HG02884 (cell line): Measurements from ENCODE around the gene MYL5.
"Not testable (repeated sequence)": the region's sequence is repeated elsewhere in the genome, so short reads cannot be mapped to it uniquely, and the experiment has no call there.

Source experiments
- ATAC-seq: cut with Tn5 transposase; IDR thresholded peaks from one replicate; pipeline ENCODE4 v1.9.1; 2021; ENCODE audit warnings: mild to moderate bottlenecking, moderate library complexity; ENCODE audit not compliant: unreplicated experiment

MYL5 gene

DNA sequence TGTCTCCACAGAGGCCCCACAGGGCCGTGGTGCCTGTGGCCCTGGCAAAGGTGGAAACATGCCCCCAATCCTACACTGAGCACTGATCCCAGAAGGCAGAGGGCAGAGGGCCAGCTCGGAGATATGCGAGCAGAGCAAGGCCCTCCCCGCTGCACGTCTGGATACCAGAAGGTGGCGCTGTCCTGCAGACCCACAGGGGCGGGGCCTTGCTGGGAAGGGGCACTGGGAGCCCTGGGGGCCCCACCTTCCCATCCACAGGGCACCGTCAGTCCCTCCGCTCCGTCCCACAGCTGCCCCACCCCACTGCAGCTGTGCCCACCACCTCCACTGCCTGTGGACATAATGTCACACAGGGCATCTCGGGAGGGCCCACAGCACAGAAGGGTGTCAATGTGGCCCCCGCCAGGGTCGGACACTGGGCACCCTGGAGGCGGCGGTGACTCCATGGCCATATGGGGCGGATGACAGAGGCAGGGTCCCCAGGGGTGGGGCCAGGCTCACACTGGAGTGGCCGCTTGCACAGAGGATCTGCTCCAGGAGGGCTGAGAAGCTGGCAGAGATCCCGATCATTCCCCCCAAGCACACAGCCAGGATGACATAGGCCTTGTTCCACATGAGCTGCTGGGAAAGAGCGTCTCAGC lies 9.8 kb downstream of the MYL5 start:
- no peak for ATAC-seq

DNA sequence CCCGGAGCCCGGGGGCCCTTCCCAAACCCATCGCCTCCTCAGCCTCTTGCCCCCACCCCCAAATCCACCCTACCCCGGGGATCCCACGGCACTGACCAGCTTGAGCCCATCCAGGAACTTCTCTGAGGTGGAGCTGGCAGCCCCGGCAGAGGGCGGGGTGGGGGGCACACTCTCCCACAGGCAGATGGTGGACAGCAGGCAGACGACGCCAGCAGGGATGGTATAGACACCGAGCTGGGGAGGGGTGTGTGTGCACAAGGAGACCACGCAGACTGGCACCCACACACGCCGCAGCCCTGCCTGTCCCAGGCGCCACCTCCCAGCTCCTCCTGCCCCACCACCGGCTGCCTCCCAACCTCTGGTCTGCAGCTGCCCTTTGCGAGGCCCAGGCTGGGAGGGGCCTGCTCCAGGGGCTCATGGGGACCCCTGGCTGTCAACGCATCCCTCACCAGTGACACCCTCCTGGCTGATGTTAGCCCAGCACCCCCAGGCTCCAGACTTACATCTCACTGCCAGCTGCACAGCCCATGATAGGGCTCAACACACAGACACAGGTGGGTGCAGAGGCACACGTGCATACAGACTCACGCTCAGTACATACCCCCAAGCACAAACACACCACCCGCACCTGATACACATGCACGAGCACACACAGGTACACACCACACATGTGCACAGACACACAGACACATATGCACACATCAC lies 10.4 kb downstream of the MYL5 start:
- ATAC-seq = no peak

DNA sequence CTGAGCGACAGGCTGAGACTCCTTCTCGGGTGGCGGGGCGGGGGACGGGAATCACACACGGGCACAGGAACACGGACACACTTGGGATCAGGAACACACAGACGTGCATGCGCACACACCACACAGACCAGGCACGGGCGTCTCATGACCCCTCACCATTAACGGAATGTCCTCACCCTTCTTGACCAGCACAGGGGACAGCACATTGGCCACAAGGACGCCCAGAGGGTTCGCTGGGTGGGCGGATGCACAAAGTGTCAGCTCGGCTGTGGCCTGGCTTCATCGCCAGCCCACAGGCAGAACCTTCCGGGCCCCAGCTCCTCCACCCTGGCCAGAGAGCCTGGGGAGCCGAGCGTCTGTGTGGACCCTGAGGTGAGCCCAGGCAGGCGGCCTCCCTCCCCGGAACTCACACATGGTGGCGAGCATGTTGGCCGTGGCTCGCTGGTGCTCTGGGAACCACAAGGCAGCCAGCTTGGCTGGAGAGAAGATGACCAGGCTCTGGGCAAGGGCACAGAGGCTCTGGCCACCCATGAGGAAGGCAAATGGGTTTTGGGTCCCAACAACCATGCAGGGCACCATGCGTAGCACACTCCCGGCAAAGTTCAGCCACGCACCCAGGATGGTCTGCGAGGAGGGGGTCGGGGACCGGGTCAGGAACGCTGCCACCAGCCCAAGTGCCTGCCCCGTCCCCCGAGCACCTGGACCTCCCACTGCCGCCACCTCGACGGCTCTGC lies 11.5 kb downstream of the MYL5 start:
- no peak for ATAC-seq

DNA sequence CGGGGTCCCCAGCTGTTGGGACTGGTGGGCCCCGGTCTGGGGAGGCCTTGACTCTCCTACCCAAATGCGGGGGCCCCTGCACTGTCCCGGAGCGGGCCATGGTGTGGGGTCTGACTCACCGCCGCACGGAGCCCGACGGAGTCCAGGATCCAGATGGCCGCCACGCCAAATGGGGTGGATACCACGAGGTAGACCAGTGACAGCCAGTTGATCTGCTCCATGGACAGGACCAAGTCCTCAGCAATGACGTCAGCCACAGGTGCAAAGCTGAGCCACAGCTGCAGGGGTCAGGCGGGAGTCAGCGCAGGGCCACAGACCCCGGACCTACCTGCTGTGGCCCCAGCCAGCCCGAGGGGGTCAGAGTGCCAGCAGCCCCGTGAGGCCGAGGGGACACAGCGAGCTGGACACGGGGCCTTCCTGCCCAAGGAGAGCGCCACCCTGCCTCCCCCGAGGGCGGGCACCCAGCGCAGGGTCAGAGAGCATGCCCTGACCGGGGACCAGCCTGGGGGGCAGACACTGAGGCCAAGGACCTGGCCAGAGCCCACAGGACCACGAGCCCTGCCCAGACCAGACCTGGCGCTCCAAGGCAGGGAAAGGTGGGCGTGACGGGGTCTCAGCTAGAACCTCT lies 12.2 kb downstream of the MYL5 start:
- ATAC-seq = no peak

DNA sequence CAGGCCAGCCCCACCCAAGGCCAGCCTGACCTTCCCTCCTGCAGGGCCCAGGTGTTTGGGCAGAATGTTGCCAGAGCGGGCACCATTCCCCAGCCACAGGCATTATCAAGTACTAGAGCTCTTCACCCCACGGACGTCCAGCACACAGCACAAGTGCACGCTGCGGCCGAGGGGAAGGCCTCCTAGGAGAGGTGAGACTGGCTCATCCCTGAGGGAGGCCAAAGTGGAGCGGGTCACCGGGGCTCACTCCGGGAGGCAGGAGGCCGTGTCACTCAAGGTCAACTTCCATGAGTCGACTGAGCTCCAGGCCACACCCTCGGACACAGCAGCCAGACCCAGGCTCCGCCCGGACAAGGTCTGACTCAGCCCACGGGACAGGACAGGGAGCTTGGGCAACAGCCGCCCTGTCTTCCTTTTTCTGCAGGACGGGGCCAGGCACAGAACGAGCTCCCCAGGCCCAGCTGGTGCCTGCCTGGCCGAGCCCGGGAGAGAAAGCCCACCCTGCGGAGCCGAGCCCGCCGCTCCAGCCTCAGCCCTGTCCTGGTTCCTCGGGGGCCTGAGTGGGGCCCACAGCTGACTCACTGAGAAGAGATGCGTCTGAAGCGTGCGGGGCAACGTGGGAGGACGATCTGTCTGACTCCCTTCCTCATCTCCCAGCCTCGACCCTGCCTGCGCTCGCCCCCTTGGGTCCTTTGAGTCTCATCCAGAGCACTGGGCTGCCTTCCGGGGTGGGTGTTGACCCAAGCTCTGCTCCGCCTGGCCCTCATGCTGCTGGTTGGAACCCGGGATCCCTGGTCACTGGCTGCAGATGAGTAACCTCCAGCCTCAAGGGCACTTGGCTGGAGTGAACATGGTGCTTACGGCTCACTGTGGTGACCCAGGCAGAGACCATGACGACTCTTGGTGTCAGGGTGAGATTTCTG lies 13.0 kb downstream of the MYL5 start:
- no peak for ATAC-seq

DNA sequence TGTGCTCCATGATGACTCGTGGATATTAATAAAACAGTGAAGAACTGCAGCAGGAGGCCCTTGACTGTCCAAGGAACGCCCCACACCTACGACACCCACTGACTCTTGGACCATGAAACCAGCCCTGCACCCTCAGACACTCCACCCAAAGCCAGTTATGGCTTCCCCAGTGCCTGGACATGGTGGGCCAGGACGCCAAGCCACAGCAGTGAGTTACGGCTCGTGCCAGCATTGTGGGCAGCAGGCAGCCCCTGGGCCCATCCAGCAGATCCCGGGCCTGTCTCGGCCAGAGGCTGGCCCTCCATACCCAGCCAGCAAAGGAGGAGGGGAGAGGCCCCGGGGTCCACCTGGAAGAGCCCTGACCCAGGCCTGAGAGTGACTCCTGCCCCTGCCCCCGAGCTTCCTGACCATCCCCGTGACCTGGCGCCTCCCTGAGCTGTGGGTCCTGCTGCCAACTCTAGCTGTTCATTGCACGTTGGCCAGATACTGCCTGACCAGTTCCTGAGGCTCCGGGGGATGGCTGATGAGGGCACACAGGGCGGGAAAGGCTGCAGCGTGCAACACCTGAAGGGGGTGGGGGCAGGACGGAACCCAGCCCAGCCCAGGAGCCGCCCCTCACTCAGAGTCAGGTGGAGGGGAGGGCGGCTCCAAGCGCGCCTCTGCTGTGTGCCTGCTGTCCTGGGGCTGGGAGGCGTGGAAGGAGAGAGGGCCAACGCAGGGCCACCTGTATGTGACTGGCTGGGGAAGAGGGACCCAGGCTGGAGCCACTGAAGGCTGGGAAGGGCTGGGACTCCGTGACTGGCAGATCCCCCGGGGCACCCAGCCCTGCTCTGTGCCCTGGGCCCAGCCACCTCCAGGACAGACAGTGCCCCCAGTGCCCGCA lies 13.9 kb downstream of the MYL5 start:
- no peak for ATAC-seq

DNA sequence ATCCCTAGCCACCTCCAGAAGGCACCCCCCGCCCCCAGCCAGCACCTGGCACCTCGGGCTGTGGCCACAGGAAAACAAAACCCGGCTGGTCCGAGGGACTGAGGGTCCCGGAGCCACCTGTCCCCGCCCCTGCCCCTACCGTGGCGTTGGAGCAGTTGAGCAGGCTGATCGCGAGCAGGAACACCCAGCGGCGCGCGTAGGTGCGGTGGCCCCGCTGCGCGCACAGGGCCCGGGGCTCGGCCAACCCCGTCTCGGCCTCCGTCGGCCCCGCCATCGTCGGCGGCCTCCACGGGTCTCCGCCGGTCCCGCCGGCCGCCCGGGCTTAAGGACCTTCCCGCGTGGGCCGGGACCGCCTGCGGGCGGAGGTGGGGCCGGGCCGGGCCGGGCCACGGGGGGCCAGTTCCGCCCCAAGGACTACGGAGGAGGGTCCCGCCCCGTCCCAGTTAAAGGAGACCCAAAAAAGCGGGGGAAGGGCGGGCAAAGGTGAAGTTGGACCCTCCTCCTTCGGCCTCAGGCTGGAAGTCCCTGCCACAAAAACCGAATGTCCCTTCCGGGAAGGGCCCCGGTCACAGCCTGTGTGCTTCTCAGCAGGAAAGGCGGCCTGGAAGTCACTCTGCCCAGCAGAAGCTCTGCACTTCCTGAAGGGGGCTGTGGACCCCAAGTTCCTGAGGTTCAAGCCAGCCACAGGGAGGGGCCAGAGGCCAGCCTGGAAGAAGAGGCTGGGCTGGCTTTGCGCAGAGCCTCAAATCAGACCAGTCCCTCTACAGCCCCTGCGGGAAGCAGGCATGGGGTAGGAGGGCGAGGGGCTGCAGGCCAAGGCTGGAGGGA lies 14.7 kb downstream of the MYL5 start, which contains the start of gene SLC49A3:
TSS of gene SLC49A3 (minus strand) at position 298 of the 828 bp plus-strand sequence. CDS start at position 274, 24 bp downstream.
- ATAC-seq = no peak

DNA sequence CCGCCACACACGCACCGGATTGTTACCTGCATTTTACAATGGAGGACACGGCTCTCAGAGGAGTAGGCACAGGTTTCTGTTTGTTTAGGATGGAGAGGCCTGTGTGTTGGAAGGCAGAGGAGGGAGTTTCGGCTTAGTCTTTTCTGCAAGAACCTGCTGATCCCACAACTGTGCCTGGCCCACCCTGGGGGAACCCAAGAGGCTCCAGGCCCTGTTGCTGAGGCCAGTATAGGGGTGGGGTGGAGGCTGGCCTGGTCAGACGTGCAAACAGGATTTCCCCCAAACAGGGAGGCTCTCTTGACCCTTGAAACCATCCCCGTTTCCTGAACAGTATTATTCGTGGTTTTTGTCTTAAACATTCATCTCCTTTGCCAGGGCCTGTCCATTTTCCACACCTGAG lies 15.4 kb downstream of the MYL5 start:
- no peak for ATAC-seq

DNA sequence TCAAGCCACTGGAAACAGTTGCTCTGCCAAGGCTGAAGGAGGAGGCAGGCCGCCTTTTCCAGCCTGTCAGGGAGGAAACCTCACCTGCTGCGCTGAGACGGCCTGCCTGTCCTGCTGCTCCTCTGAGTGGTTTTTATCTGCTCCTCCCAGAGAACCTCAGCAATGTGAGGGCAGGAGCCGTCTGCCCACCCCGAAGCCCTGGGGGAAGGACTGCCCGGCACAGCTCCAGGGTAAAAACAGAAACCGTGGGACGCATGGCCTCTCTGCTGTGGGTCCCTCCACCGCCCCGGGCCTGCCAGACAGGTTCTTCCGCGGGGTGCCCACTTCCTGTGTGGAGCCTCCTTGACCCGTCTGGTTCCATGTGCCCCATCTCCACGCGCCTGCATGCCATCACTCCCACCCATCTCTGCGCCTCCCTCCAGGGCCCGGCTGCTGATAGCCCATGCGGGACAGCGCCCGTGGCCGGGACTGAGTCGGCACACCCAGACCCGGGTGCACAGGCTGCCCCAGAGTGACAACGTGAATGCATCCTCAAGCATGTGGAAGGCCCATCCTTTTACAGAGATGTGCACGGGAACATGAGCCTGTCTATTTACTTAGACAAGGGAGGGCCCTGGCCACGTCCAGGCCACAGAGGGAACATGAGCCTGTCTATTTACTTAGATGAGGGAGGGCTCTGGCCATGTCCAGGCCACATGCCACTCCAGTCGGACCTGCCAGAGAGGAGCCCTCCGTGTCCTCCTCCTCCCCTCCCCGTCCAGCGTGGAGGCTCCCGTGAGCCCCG lies 18.6 kb downstream of the MYL5 start:
- ATAC-seq = no peak

DNA sequence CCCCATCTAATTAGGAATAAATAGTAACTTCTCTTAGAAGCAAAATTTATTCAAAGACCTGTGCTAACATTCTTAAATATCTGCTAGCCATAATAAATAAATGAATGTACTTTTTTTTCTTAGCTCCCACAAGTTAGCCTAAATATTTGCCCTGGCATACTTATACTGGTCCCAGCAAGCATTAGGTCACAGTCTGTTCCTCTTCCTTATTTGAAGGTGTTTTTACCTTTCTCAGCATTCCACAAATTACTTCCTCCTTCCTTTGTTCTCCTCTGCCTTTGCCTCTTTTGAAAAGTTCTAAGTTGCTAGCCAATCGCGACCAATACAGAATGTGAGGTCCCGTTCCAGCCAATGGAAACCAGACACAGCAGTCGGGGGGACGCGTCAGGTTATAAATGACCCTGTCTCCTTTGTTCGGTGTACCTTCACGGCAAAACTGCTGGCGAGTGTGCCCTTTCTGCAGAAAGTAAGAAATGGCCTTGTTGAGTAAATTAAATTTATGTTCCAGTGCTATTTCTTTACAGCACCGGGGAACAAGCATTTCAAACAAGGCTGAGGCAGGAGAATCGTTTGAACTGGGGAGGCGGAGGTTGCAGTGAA lies 20.1 kb downstream of the MYL5 start:
- ATAC-seq = not testable (repeated sequence)

DNA sequence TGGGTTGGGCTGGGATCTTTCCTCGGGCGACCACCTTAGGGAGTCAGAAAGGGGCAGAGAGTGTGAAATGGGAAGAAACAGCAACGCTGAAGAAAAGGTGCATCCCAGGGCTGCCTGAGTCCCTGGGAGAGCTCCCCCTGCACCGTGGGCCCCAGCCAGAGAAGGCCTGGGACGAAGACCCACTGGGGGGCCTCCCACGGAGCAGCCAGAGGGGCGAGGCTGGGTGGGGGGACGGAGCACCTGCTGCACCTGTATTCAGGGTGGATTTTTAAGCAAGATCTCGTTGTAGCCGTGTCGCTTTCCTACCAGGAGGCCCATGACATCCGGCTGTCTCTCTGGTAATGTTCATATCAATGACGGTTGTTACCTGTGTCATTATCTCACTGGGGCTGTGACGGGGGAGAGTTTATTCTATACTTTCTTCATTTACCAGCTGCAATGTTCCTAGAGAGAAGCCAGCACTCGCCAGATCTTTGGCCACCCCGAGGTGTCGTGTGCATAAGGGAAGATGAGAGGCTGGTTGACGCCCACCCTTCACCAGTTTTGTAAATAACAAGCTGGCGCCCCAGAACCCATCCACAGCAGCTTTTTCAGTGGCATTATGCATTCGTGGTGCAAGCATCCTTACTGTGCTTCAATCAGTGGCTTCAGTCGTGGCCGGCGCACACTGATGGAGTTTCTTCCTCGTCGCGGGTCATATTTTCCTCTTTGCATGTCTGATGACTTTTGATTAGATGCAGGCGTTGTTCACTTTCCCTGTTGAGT lies 25.7 kb downstream of the MYL5 start:
- no peak for ATAC-seq

DNA sequence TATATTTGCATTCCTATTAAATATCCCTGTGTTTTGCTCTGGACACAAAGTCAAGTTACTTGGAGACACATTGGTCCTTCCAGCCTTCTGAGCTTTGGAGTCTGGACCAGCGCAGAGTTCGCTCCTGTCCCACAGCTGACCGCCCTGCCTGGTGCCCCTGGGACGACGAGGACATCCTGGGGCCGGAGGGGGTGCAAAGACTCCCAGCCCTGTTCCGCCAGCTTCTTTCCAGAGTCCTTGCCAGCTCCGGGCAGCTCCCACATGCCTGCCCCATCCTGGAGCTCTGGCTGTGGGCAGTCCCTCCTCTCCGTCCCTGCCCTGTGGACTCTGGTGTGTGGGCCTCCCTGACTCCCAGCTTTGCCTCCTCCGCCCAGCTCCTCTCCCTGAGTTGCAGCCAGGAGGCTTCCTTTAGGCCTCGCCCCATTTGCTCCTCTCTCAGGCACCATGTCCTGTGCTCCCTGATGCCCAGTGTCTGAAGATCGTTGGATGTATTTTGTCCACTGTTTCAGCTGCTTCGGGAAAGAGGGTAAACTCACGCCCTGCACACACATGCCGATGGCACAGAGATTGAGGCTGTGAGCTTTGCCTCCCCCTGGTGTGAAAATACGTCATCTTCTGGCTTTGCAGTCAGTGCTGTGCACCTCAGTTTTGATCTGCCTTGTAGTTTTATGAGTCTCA lies 26.4 kb downstream of the MYL5 start:
- no peak for ATAC-seq

DNA sequence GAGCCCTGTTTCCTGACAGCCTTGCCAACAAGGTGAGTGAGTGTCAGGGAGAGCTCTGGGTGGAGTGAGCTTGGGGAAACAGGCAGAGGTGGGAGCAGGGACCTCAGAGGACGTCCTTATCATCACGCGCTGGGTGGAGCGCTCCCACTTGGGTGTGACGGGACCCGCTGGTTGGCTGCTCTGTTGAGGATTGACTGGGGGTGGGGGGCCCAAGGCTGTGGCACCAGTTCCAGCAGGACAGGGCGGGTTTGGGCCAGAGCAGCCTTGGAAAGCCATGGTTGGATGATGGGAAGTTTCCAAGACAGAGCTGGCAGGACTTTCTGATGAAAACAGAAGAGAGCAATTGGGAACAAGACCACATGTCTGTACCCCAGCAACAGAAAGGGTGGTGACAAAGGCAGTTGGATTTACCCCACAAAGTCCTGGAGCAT lies 28.3 kb downstream of the MYL5 start:
- ATAC-seq = no peak

DNA sequence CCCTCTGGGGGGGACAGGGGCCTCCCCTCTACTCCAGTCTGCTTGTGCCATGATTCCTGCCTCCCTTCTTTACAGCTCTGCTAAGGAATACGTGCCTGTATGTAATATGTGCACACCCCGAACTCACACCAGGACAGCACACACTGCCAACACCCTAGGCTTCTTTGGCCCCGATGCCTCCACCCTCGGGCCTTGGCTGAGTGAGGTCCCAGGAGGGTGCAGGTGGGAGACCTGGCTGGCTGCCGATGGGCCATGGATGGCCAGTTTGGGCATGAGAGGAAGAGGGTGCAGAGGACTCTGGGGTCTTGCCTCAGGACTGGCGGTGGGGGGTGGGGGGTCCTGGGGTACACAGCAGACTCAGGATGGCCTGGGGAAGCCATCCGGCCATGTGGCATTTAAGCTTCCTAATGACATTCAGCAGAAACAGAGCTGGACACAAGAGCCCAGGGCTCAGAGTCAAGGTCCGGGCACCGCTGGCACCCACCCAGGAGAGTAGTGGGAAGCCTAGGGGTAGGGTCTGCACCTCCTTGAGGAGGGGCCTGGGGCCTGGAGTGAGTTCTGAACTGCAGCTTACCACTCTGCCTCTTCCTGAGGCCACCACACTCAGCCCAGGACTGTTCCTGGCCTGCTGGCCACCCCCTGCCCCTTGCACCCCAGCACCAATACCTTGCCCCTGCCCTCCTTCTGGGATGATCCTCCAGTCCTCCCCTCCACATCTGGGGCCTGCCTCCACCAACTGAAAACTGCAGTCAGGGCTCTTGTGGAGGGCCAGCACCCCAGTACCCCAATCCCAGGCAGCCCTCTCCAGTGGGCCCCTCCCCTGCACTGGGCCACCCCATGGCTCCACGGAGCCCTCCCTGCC lies 29.2 kb downstream of the MYL5 start:
- ATAC-seq = no peak
